Loucy (cell line): Measurements from ENCODE around the gene CANT1.

Source experiments
- H2AFZ ChIP-seq: fragments of 200-600 bp; sonication (generic); 2 replicates; pipeline ENCODE4 v1.6.0; 2016; ENCODE audit warnings: antibody characterized with exemption, mild to moderate bottlenecking, low read length, moderate library complexity
- H3F3A ChIP-seq: fragments of 200-600 bp; 2 replicates; pipeline ENCODE4 v1.6.0; 2016; ENCODE audit warnings: antibody characterized with exemption, low read depth, mild to moderate bottlenecking
- H3K27me3 ChIP-seq: fragments of 200-600 bp; sonication (generic); 2 replicates; pipeline ENCODE4 v1.6.1; 2014; ENCODE audit warnings: low read length, mild to moderate bottlenecking; ENCODE audit not compliant: insufficient read depth, poor library complexity, severe bottlenecking
- H3K36me3 ChIP-seq: fragments of 200-600 bp; sonication (generic); 2 replicates; pipeline ENCODE4 v1.6.1; 2016; ENCODE audit warnings: low read length; ENCODE audit not compliant: insufficient read depth
- H3K4me1 ChIP-seq: fragments of 200-600 bp; sonication (generic); 2 replicates; pipeline ENCODE4 v1.5.1; 2014; ENCODE audit warnings: low read length, mild to moderate bottlenecking; ENCODE audit not compliant: insufficient read depth, poor library complexity, severe bottlenecking
- H3K4me2 ChIP-seq: fragments of 200-600 bp; sonication (generic); 2 replicates; pipeline ENCODE4 v1.6.0; 2014; ENCODE audit warnings: antibody characterized with exemption, low read length, low read depth, mild to moderate bottlenecking; ENCODE audit not compliant: poor library complexity, severe bottlenecking
- H3K4me3 ChIP-seq: fragments of 200-600 bp; sonication (generic); 2 replicates; pipeline ENCODE4 v1.5.1; 2014; ENCODE audit warnings: low read length, mild to moderate bottlenecking, mixed read lengths; ENCODE audit not compliant: poor library complexity, severe bottlenecking
- H3K79me2 ChIP-seq: fragments of 200-600 bp; sonication (generic); 2 replicates; pipeline ENCODE4 v1.6.1; 2014; ENCODE audit warnings: low read length; ENCODE audit not compliant: insufficient read depth
- H3K9ac ChIP-seq: fragments of 200-600 bp; sonication (generic); 2 replicates; pipeline ENCODE4 v1.6.0; 2014; ENCODE audit warnings: mild to moderate bottlenecking, low read depth, low read length, moderate library complexity; ENCODE audit not compliant: poor library complexity, severe bottlenecking
- H3K9me2 ChIP-seq: fragments of 200-600 bp; sonication (generic); replicated peaks from 2 replicates; pipeline ENCODE4 v1.6.1; 2016; ENCODE audit warnings: low read depth, low read length, mixed read lengths
- H3K9me3 ChIP-seq: fragments of 200-600 bp; sonication (generic); 2 replicates; pipeline ENCODE4 v1.6.1; 2014; ENCODE audit warnings: mild to moderate bottlenecking, antibody characterized with exemption, low read length, low read depth; ENCODE audit not compliant: insufficient read depth
- H4K20me1 ChIP-seq: fragments of 200-600 bp; sonication (generic); 2 replicates; pipeline ENCODE4 v1.6.0; 2014; ENCODE audit warnings: antibody characterized with exemption, low read length, mild to moderate bottlenecking; ENCODE audit not compliant: insufficient read depth, poor library complexity, severe bottlenecking
- CTCF ChIP-seq: fragments of 200-600 bp; sonication (generic); conservative IDR thresholded peaks from 2 replicates; pipeline ENCODE4 v1.5.1; 2014; ENCODE audit warnings: mild to moderate bottlenecking, antibody characterized with exemption, low read length
- EZH2phosphoT487 ChIP-seq: fragments of 200-600 bp; IDR thresholded peaks from 2 replicates; pipeline ENCODE4 v1.6.1; 2018; ENCODE audit warnings: antibody characterized with exemption, mild to moderate bottlenecking, moderate library complexity, borderline replicate concordance

Gene CANT1

GRCh38 chr17:79002291-79002690, 7.3 kb downstream of the CANT1 start:
- Histone ChIP-seq H3K9me2 (no peaks in the 10 kb centered on the region), H3K9ac (no peak overlapping the region), H3K36me3 (peaks cover 18% of the 10 kb centered on the region; the same call in 1 of the 2 replicates), H3F3A (no peaks in the 10 kb centered on the region), H3K27me3 (no peaks in the 10 kb centered on the region), H3K4me1 (peaks cover 28% of the 10 kb centered on the region), H3K4me3 (no peak overlapping the region), H3K79me2 (peaks cover 77% of the 10 kb centered on the region), H3K9me3 (no peaks in the 10 kb centered on the region), H3K4me2 (no peak overlapping the region), H2AFZ (no peak overlapping the region), H4K20me1 (peaks cover 52% of the 10 kb centered on the region)
- TF ChIP-seq EZH2phosphoT487 (no peak), CTCF (no peak)

- Histone ChIP-seq H2AFZ (no peak overlapping the region), H3K9ac (no peak overlapping the region), H3K27me3 (no peaks in the 10 kb centered on the region), H3K9me2 (no peaks in the 10 kb centered on the region), H3K4me2 (no peak overlapping the region), H3K9me3 (no peaks in the 10 kb centered on the region), H3K4me3 (no peak overlapping the region), H4K20me1 (peaks cover 44% of the 10 kb centered on the region), H3K36me3 (peaks cover 27% of the 10 kb centered on the region; the same call in 1 of the 2 replicates), H3F3A (no peaks in the 10 kb centered on the region), H3K79me2 (peaks cover 68% of the 10 kb centered on the region), H3K4me1 (peaks cover 19% of the 10 kb centered on the region)
- TF ChIP-seq CTCF (no peak), EZH2phosphoT487 (no peak)
Observed at GRCh38 chr17:79001190-79002020, 8.2 kb downstream of the CANT1 start.

- Histone ChIP-seq H2AFZ (no peak overlapping the region), H3K4me3 (no peak overlapping the region), H3K4me1 (peaks cover 11% of the 10 kb centered on the region), H3K36me3 (peaks cover 35% of the 10 kb centered on the region; the same call in 1 of the 2 replicates), H3F3A (no peaks in the 10 kb centered on the region), H3K4me2 (no peak overlapping the region), H4K20me1 (peaks cover 44% of the 10 kb centered on the region), H3K9me2 (no peaks in the 10 kb centered on the region), H3K9me3 (no peaks in the 10 kb centered on the region), H3K27me3 (no peaks in the 10 kb centered on the region), H3K79me2 (peaks cover 60% of the 10 kb centered on the region), H3K9ac (no peak overlapping the region)
- no peak for TF ChIP-seq CTCF
- no peak for TF ChIP-seq EZH2phosphoT487
Observed at GRCh38 chr17:79000396-79001189, 9.0 kb downstream of the CANT1 start.
